HG03066 (cell line): ENCODE measurements around the gene CBR4.
"Not testable (repeated sequence)": the region's sequence is repeated elsewhere in the genome, so short reads cannot be mapped to it uniquely, and the experiment has no call there.

Experiments
- ATAC-seq: cut with Tn5 transposase; IDR thresholded peaks from one replicate; pipeline ENCODE4 v1.9.1; 2021; ENCODE audit warnings: low read depth; ENCODE audit not compliant: unreplicated experiment

Gene CBR4

GRCh38 chr4:169035871-169036620, 26.0 kb upstream of the CBR4 start:
- ATAC-seq, result not testable (repeated sequence)

GRCh38 chr4:169033660-169034059, 23.6 kb upstream of the CBR4 start:
- ATAC-seq, result no peak

GRCh38 chr4:169032883-169033645, 23.0 kb upstream of the CBR4 start:
- no peak for ATAC-seq

- no peak for ATAC-seq
Measured at GRCh38 chr4:169032194-169032593, 22.1 kb upstream of the CBR4 start.

- no peak for ATAC-seq
Measured at GRCh38 chr4:169031392-169031791, 21.3 kb upstream of the CBR4 start.

GRCh38 chr4:169030562-169030982, 20.5 kb upstream of the CBR4 start:
- no peak for ATAC-seq

GRCh38 chr4:169029947-169030346, 19.9 kb upstream of the CBR4 start:
- no peak for ATAC-seq

- no peak for ATAC-seq
Measured at GRCh38 chr4:169027663-169028062, 17.6 kb upstream of the CBR4 start.

- no peak for ATAC-seq
Measured at GRCh38 chr4:169025184-169025583, 15.1 kb upstream of the CBR4 start.

GRCh38 chr4:169024762-169025161, 14.7 kb upstream of the CBR4 start:
- peak; percentile 83 for ATAC-seq

- ATAC-seq, result no peak
Measured at GRCh38 chr4:169018406-169018805, 8.4 kb upstream of the CBR4 start.

GRCh38 chr4:169017971-169018370, 7.9 kb upstream of the CBR4 start:
- ATAC-seq, result no peak

GRCh38 chr4:169015186-169015623, 5.2 kb upstream of the CBR4 start:
- no peak for ATAC-seq

- ATAC-seq, result no peak
Measured at GRCh38 chr4:169014586-169014985, 4.5 kb upstream of the CBR4 start.

GRCh38 chr4:169013396-169013795, 3.3 kb upstream of the CBR4 start:
- no peak for ATAC-seq

- no peak for ATAC-seq
Measured at GRCh38 chr4:169012049-169012448, 2.0 kb upstream of the CBR4 start.

- peak; percentile 31 for ATAC-seq
Measured at GRCh38 chr4:169009286-169010124, 550 bp downstream of the CBR4 start.

- ATAC-seq, result no peak
Measured at GRCh38 chr4:169005453-169006099, 4.5 kb downstream of the CBR4 start.

- no peak for ATAC-seq
Measured at GRCh38 chr4:169000315-169000714, 9.7 kb downstream of the CBR4 start.

GRCh38 chr4:168999809-169000208, 10.2 kb downstream of the CBR4 start:
- no peak for ATAC-seq

- ATAC-seq, result no peak
Measured at GRCh38 chr4:168998596-168998995, 11.5 kb downstream of the CBR4 start.
